CD4-positive, alpha-beta memory T cell (primary cell): ENCODE data around the gene DGKE. TPM values are rescaled to one million over a fixed set of nuclear protein-coding genes. Genes with fewer than 3 reads are reported as not detected.

Source experiments
- CTCF ChIA-PET: fragments of 350-600 bp; sonication (Branson Sonifier 250); formaldehyde crosslinking; loops from one replicate; lab custom pipeline; 2021; ENCODE audit warnings: inconsistent platforms; ENCODE audit not compliant: partially characterized antibody; lab: Charles Lee
- POLR2A ChIA-PET: fragments of 350-600 bp; sonication (Branson Sonifier 250); formaldehyde crosslinking; loops from one replicate; lab custom pipeline; 2021; ENCODE audit not compliant: partially characterized antibody; lab: Charles Lee
- DNase-seq, 5 donors: peaks; one replicate each; pipeline versions ENCODE4 v3.0.0 to v3.0.0-alpha.2; 2020 to 2022; ENCODE audit warnings: mixed read lengths in 1 of 5
- H3K27ac ChIP-seq: one replicate; pipeline ENCODE4 v1.7.0; 2013; ENCODE audit warnings: low read depth, low read length
- H3K27me3 ChIP-seq: 2 replicates; pipeline ENCODE4 v1.7.0; 2013; ENCODE audit warnings: mild to moderate bottlenecking, low read length, moderate library complexity; ENCODE audit not compliant: insufficient read depth
- H3K36me3 ChIP-seq: 2 replicates; pipeline ENCODE4 v1.7.0; 2013; ENCODE audit warnings: mild to moderate bottlenecking, low read length, moderate library complexity; ENCODE audit not compliant: insufficient read depth
- H3K4me1 ChIP-seq: 2 replicates; pipeline ENCODE4 v1.7.0; 2013; ENCODE audit warnings: mild to moderate bottlenecking, low read length, moderate library complexity; ENCODE audit not compliant: insufficient read depth
- H3K4me3 ChIP-seq, 2 donors: one replicate each; pipeline ENCODE4 v1.7.0; 2013; ENCODE audit warnings: low read length in 2 of 2, mild to moderate bottlenecking in 1 of 2
- H3K9me3 ChIP-seq, 2 donors: one replicate each; pipeline ENCODE4 v1.7.0; 2013; ENCODE audit warnings: low read length in 2 of 2, control low read depth in 1 of 2; ENCODE audit not compliant: control insufficient read depth in 1 of 2
- H3K27ac Mint-ChIP-seq, 7 donors: one replicate each; pipeline ENCODE4 v1.8.0; 2020 to 2021; ENCODE audit warnings: mixed read lengths in 7 of 7, mild to moderate bottlenecking in 6 of 7, inconsistent platforms in 3 of 7, moderate library complexity in 3 of 7
- H3K27me3 Mint-ChIP-seq, 2 donors: one replicate each; pipeline ENCODE4 v1.8.0; 2020 to 2021; ENCODE audit warnings: mixed read lengths in 2 of 2
- H3K36me3 Mint-ChIP-seq, 2 donors: one replicate each; pipeline ENCODE4 v1.8.0; 2020 to 2021; ENCODE audit warnings: mixed read lengths in 2 of 2, inconsistent platforms in 1 of 2, mild to moderate bottlenecking in 1 of 2
- H3K4me1 Mint-ChIP-seq, 4 donors: one replicate each; pipeline ENCODE4 v1.8.0; 2020 to 2021; ENCODE audit warnings: mixed read lengths in 4 of 4, mild to moderate bottlenecking in 1 of 4
- H3K4me3 Mint-ChIP-seq, 8 donors: one replicate each; pipeline ENCODE4 v1.8.0; 2020 to 2021; ENCODE audit warnings: mixed read lengths in 8 of 8, mild to moderate bottlenecking in 7 of 8, moderate library complexity in 6 of 8, inconsistent platforms in 3 of 8
- H3K9me3 Mint-ChIP-seq, 8 donors: one replicate each; pipeline ENCODE4 v1.8.0; 2020 to 2021; ENCODE audit warnings: mixed read lengths in 8 of 8, mild to moderate bottlenecking in 5 of 8, inconsistent platforms in 3 of 8, moderate library complexity in 1 of 8
- intact Hi-C: fragments of 100-400 bp; cut with micrococcal nuclease; formaldehyde crosslinking; loops from one replicate; pipeline ENCODE4 v1.15.1; 2023
- polyA plus RNA-seq, 2 donors: library from polyadenylated mRNA; unstranded; fragments of 300-500 nt; fragmentation: Illumina TruSeq; gene quantifications; one replicate each; pipeline ENCODE4 v1.2.3, GENCODE V29; 2021
- total RNA-seq, 2 experiments: library from RNA; stranded (reverse); gene quantifications; one replicate each; pipeline ENCODE4 v1.2.3, GENCODE V29; 2021

The DGKE gene
- total and polyA plus RNA-seq, 4 experiments from 2014 or later: 4.3 to 37.7 (median 21.9) TPM

DNA sequence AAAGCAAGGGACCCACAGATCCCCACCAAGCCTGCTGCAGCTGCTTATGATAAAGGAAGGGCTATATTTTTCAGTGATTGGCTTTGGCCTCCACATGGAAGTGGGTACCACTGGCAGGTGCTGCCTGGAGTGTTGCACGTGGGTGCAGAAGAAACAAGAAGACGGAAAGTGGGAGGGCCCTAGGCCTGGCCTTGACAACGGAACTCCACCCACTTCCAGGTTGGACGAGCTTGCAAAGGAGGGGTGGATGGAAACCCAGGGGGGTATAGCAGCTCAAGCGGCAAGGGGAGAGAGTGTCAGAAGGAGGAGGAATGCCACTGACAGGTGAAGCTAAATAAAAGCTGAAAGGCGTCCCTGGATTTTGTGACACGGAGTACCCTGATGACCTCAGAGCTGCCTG is 59.6 kb downstream of the DGKE start:
- intact Hi-C loops: no loop called here
- H3K36me3 Mint-ChIP-seq: peaks cover 74 to 91% of the 10 kb centered on the region in 2 donors

DNA sequence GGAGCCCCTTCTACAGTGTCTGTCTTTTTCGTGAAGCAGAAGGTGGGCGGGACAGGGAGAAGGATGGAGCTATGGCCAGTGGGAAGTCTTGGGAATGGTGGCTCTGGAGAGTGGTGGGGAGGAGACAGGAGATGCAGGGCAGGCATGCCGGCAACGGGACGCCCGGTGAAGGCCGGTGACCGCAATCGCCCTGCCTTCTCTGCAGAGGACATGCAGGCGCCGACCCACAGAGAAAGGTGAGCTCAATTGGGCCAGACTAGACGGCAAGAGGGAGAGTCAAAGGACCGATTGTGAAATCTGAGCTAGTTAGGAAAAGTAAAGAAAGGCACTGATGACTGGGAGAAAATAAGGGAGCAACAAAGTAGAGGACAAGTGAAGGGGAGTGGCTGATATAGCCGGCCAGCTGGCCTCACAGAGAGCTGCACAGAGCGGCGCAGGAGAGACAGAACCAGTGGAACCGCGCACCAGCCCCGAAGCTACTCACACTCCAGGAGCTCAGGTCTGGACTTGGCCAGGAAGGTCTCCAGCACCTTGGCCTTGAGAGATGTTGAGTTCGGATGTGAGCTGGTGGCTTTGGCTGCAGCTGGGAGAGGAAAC is 61.0 kb downstream of the DGKE start:
- Histone ChIP-seq H3K27ac (no peak overlapping the region), H3K36me3 (peaks cover 88% of the 10 kb centered on the region), H3K9me3 (no peaks in the 10 kb centered on the region), H3K4me1 (no peaks in the 10 kb centered on the region), H3K27me3 (no peaks in the 10 kb centered on the region), H3K4me3 (no peak overlapping the region)
- Mint-ChIP-seq H3K27ac (peak overlapping the region in 1 of 7 donors; percentile 35), H3K36me3 (peaks cover 70 to 91% of the 10 kb centered on the region in 2 donors), H3K27me3 (no peaks in the 10 kb centered on the region), H3K4me3 (no peak overlapping the region), H3K4me1 (peaks cover 0 to 3% (median 0%) of the 10 kb centered on the region in 4 donors), H3K9me3 (no peaks in the 10 kb centered on the region)
- ChIA-PET CTCF (interaction anchor here (1.2 to 7.1 kb wide), 2 partner anchors 11 to 46 kb away, joined by 3 to 53 read pairs; no protein-coding TSS in a partner anchor), POLR2A (interaction anchor here (0.6 to 1.8 kb wide), 3 partner anchors 7 to 61 kb away, joined by 3 to 5 read pairs (median 3); partner anchors contain the start of genes C17orf67, DGKE and TRIM25)
- no peak for DNase-seq
- intact Hi-C loops: no loop called here

More for the DNA sequence above, 59.6 kb downstream of the DGKE start:
- Mint-ChIP-seq H3K27ac (peak overlapping the region in 1 of 7 donors; percentile 74), H3K27me3 (no peaks in the 10 kb centered on the region), H3K4me3 (no peak overlapping the region), H3K4me1 (peaks cover 0 to 3% (median 0%) of the 10 kb centered on the region in 4 donors), H3K9me3 (peaks cover 0 to 10% (median 3%) of the 10 kb centered on the region in 8 donors)
- POLR2A ChIA-PET: interaction anchor here (1.8 kb wide), 1 partner anchor 9 kb away, joined by 5 read pairs; no protein-coding TSS in a partner anchor
- DNase-seq: no peak
- Histone ChIP-seq H3K27ac (no peak overlapping the region), H3K27me3 (no peaks in the 10 kb centered on the region), H3K4me3 (no peak overlapping the region), H3K9me3 (no peaks in the 10 kb centered on the region), H3K4me1 (no peaks in the 10 kb centered on the region), H3K36me3 (peaks cover 77% of the 10 kb centered on the region)
- CTCF ChIA-PET: interaction anchor here (1.0 to 7.1 kb wide), 4 partner anchors 45 to 74 kb away, joined by 3 to 53 read pairs (median 4); no protein-coding TSS in a partner anchor

DNA sequence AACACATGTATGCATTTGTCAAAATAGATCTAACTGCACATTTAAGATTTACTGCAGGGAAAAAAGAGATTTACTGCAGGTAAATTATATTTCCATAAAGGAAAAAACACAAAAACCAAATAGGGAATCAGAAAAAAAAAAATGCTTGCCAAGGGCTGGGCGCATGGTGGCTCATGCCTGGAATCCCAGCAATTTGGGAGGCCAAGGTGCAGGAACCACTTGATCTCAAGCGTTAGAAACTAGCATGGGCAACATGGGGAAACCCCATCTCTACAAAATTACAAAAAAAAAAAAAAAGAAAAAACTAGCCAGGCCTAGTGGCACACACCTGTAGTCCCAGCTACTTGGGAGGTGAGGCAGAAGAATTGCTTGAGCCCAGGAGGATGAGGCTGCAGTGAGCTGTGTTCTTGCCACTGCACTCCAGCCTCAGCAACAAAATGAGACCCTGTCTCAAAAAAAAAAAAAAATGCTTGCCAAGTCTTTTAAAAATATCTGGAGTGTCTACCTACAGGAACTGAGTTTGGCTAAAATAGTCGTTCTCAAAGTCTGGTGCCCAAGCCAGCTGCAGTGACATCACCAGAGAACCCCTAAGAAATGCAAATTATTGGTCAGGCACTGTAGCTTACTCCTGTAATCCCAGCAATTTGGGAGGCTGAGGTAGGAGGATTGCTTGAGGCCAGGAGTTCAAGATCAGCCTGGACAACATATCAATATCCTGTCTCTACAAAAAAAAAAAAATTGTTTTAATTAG is 62.4 kb downstream of the DGKE start:
- Mint-ChIP-seq H3K27ac (no peak overlapping the region), H3K4me3 (no peak overlapping the region), H3K4me1 (peaks cover 0 to 8% (median under 1%) of the 10 kb centered on the region in 4 donors), H3K36me3 (peaks cover 69 to 90% of the 10 kb centered on the region in 2 donors), H3K9me3 (no peaks in the 10 kb centered on the region), H3K27me3 (no peaks in the 10 kb centered on the region)
- intact Hi-C loops: no loop called here
- H3K27ac ChIP-seq: no peak overlapping the region
- H3K4me3 ChIP-seq: no peak overlapping the region
- H3K9me3 ChIP-seq: no peaks in the 10 kb centered on the region
- POLR2A ChIA-PET: interaction anchor here (0.6 kb wide), 1 partner anchor 22 kb away, joined by 3 read pairs; no protein-coding TSS in a partner anchor
- CTCF ChIA-PET: no interaction called here
- no peaks in the 10 kb centered on the region for H3K4me1 ChIP-seq
- H3K27me3 ChIP-seq: no peaks in the 10 kb centered on the region
- peaks cover 93% of the 10 kb centered on the region for H3K36me3 ChIP-seq
- no peak for DNase-seq

DNA sequence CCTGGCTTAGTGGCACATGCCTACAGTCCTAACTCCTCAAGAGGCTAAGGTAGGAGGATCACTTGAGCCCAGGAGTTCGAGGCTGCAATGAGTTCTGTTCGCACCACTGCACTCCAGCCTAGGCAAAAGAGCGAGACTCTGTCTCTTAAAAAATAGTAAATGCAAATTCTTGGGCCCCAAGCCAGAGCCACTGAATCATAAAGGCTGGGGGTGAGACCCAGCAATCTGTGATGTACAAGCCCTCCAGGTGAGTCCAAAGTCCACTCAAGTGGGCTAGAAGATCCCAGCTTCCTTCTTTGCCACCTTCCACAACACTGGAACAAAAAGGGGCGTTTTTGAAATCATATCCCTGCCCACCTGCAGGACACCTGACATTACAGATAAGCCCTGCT is 63.0 kb downstream of the DGKE start:
- H3K4me3 Mint-ChIP-seq: no peak overlapping the region
- peaks cover 0 to 8% (median under 1%) of the 10 kb centered on the region in 4 donors for H3K4me1 Mint-ChIP-seq
- peaks cover 74 to 90% of the 10 kb centered on the region in 2 donors for H3K36me3 Mint-ChIP-seq
- intact Hi-C loops: no loop called here
- no peaks in the 10 kb centered on the region for H3K9me3 ChIP-seq
- H3K27ac ChIP-seq: no peak overlapping the region
- H3K4me1 ChIP-seq: no peaks in the 10 kb centered on the region
- ChIA-PET POLR2A (interaction anchor here (0.6 kb wide), 1 partner anchor 21 kb away, joined by 3 read pairs; no protein-coding TSS in a partner anchor), CTCF (no interaction called here)
- H3K27ac Mint-ChIP-seq: no peak overlapping the region
- H3K4me3 ChIP-seq: no peak overlapping the region
- H3K9me3 Mint-ChIP-seq: no peaks in the 10 kb centered on the region
- no peaks in the 10 kb centered on the region for H3K27me3 ChIP-seq
- H3K27me3 Mint-ChIP-seq: no peaks in the 10 kb centered on the region
- DNase-seq: no peak
- H3K36me3 ChIP-seq: peaks cover 93% of the 10 kb centered on the region

DNA sequence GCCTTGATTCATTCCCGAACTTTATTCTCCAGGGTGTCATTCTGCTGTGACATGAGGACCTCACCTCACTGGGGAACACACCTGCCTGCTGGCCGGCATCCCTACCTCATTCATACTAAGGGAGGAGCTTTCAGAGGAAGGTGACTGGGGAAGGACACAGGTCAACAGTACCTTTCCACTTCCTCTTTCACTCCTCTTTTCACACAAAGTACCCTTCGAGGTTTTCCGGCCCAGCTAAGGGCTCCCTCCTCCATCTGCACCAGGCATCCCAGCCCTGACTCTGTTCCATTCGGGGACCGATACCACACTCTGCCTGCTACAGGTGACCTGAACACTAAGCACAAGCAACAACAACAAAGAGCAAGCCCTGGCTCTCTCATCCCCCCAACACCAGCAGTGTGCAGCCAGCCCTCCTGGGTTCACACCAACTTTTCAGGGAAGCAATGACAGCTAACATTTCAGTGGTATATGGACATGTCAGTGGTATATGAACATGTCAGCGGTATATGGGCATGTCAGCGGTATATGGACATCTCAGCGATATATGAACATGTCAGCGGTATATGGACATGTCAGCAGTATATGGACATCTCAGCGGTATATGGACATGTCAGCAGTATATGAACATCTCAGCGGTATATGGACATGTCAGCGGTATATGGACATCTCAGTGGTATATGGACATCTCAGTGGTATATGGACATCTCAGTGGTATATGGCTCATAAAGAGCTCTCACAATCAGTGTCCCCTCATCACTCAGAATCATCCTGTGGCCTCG is 63.9 kb downstream of the DGKE start:
- Mint-ChIP-seq H3K27me3 (no peaks in the 10 kb centered on the region), H3K36me3 (peaks cover 72 to 90% of the 10 kb centered on the region in 2 donors), H3K9me3 (no peaks in the 10 kb centered on the region), H3K4me3 (no peak overlapping the region), H3K4me1 (peaks cover 0 to 5% (median under 1%) of the 10 kb centered on the region in 4 donors), H3K27ac (peak overlapping the region in 3 of 7 donors; percentile 2 to 74 (median 16))
- peaks cover 93% of the 10 kb centered on the region for H3K36me3 ChIP-seq
- DNase-seq: no peak
- no peaks in the 10 kb centered on the region for H3K9me3 ChIP-seq
- H3K27me3 ChIP-seq: no peaks in the 10 kb centered on the region
- ChIA-PET POLR2A (no interaction called here), CTCF (no interaction called here)
- H3K27ac ChIP-seq: no peak overlapping the region
- H3K4me3 ChIP-seq: no peak overlapping the region
- no peaks in the 10 kb centered on the region for H3K4me1 ChIP-seq
- intact Hi-C loops: no loop called here

DNA sequence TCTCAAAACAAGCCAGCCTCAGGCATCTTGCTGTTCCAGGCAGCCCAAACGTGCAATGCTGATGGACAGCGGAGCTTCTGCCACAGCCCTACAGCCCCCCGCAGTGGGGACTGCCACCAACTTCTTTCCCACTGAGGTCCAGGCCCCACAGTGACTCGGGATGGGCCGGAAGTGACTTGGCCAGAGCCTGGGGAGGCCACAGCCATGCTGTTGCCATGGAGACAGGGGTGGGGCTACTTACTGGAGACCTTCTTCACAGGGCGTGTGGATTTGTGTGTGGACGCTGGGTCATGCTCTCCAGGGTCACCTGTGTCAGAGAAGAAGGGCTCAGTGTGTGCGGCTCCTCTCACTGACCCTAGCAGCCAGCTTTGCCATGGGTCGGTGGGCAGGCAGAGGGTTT is 64.9 kb downstream of the DGKE start:
- Histone ChIP-seq H3K4me1 (no peaks in the 10 kb centered on the region), H3K27me3 (no peaks in the 10 kb centered on the region), H3K4me3 (no peak overlapping the region), H3K9me3 (no peaks in the 10 kb centered on the region), H3K27ac (no peak overlapping the region), H3K36me3 (peaks cover 93% of the 10 kb centered on the region)
- ChIA-PET POLR2A (no interaction called here), CTCF (interaction anchor here (2.4 kb wide), 1 partner anchor 11 kb away, joined by 5 read pairs; no protein-coding TSS in a partner anchor)
- no peak for DNase-seq
- Mint-ChIP-seq H3K4me1 (peaks cover 0 to 5% (median 1%) of the 10 kb centered on the region in 4 donors), H3K27me3 (no peaks in the 10 kb centered on the region), H3K27ac (no peak overlapping the region), H3K36me3 (peaks cover 69 to 87% of the 10 kb centered on the region in 2 donors), H3K9me3 (no peaks in the 10 kb centered on the region), H3K4me3 (no peak overlapping the region)
- intact Hi-C loops: no loop called here
